PC-3 (cell line): ENCODE data around the gene S100B. TPM values are rescaled to one million over a fixed set of nuclear protein-coding genes. Genes with fewer than 3 reads are reported as not detected.

Experiments used
- ATAC-seq: fragments of 200-7000 bp; cut with Tn5 transposase; 2 replicates; pipeline ENCODE4 v1.9.1; 2020; ENCODE audit warnings: mild to moderate bottlenecking, moderate library complexity
- BruUV-seq: library from RNA; stranded (reverse); fragments of 400-500 nt; replicated peaks from 2 replicates; lab custom pipeline; 2021; lab: Mats Ljungman, UMichigan
- CTCF ChIA-PET: fragments of 300-600 bp; sonication (Branson Sonifier 250); formaldehyde crosslinking; loops from one replicate; lab custom pipeline; 2022; ENCODE audit warnings: antibody characterized with exemption; lab: Charles Lee
- POLR2A ChIA-PET: fragments of 300-600 bp; sonication (Branson Sonifier 250); formaldehyde crosslinking; loops from one replicate; lab custom pipeline; 2022; ENCODE audit warnings: antibody characterized with exemption; ENCODE audit not compliant: unreplicated experiment; lab: Charles Lee
- DNase-seq: peaks from one replicate; pipeline ENCODE4 v3.0.0-alpha.2; 2015
- H2AFZ ChIP-seq: fragments of 300-600 bp; sonication (generic); 2 replicates; pipeline ENCODE4 v1.6.0; 2016; ENCODE audit warnings: antibody characterized with exemption, low read length
- H3F3A ChIP-seq: fragments of 300-600 bp; sonication (generic); one replicate; pipeline ENCODE4 v1.6.0; 2017; ENCODE audit warnings: antibody characterized with exemption, low read length, control low read depth, mild to moderate bottlenecking; ENCODE audit not compliant: unreplicated experiment
- H3K27ac ChIP-seq: fragments of 300-600 bp; sonication (generic); 2 replicates; pipeline ENCODE4 v1.5.1; 2016; ENCODE audit warnings: mild to moderate bottlenecking, low read length
- H3K27me3 ChIP-seq: fragments of 300-600 bp; sonication (generic); 2 replicates; pipeline ENCODE4 v1.6.1; 2016; ENCODE audit warnings: low read length, mixed read lengths
- H3K36me3 ChIP-seq: fragments of 300-600 bp; sonication (generic); 2 replicates; pipeline ENCODE4 v1.6.1; 2016; ENCODE audit warnings: low read depth, mixed run types, low read length, mixed read lengths
- H3K4me1 ChIP-seq: fragments of 300-600 bp; sonication (generic); 2 replicates; pipeline ENCODE4 v1.5.1; 2016; ENCODE audit warnings: low read length; ENCODE audit not compliant: insufficient read depth
- H3K4me2 ChIP-seq: fragments of 300-600 bp; sonication (generic); 2 replicates; pipeline ENCODE4 v1.6.0; 2016; ENCODE audit warnings: low read length
- H3K4me3 ChIP-seq: fragments of 300-600 bp; sonication (generic); 2 replicates; pipeline ENCODE4 v1.5.1; 2016; ENCODE audit warnings: mild to moderate bottlenecking, low read length, mixed read lengths
- H3K79me2 ChIP-seq: fragments of 300-600 bp; sonication (generic); 2 replicates; pipeline ENCODE4 v1.6.1; 2017; ENCODE audit warnings: low read length, mixed read lengths
- H3K9ac ChIP-seq: fragments of 300-600 bp; sonication (generic); 2 replicates; pipeline ENCODE4 v1.6.0; 2016; ENCODE audit warnings: mild to moderate bottlenecking, low read length
- H3K9me2 ChIP-seq: fragments of 300-600 bp; sonication (generic); replicated peaks from 2 replicates; pipeline ENCODE4 v1.6.1; 2016; ENCODE audit warnings: mixed run types, low read length, mixed read lengths
- H3K9me3 ChIP-seq: fragments of 300-600 bp; sonication (generic); 2 replicates; pipeline ENCODE4 v1.6.1; 2016; ENCODE audit warnings: low read length, mixed read lengths
- H4K20me1 ChIP-seq: fragments of 300-600 bp; sonication (generic); 2 replicates; pipeline ENCODE4 v1.6.1; 2016; ENCODE audit warnings: low read length, mixed read lengths
- EZH2 ChIP-seq: fragments of 300-600 bp; sonication (generic); IDR thresholded peaks from one replicate; pipeline ENCODE4 v1.6.1; 2017; ENCODE audit warnings: antibody characterized with exemption, mild to moderate bottlenecking, low read length; ENCODE audit not compliant: unreplicated experiment
- EZH2phosphoT487 ChIP-seq: fragments of 300-600 bp; sonication (generic); IDR thresholded peaks from 2 replicates; pipeline ENCODE4 v1.6.1; 2018; ENCODE audit warnings: mild to moderate bottlenecking, antibody characterized with exemption, low read length, borderline replicate concordance
- intact Hi-C: fragments of 100-400 bp; cut with micrococcal nuclease; formaldehyde crosslinking; loops from 2 replicates; pipeline ENCODE4 v1.9.0; 2023
- total RNA-seq: library from RNA; depleted of rRNA; stranded (reverse); fragments of >200 nt; gene quantifications from 2 replicates; pipeline ENCODE4 v1.2.3, GENCODE V29; 2014
- TF ChIP-seq, protein P1 (sequence below): fragments of 300-600 bp; sonication (generic); conservative IDR thresholded peaks from 2 replicates; pipeline ENCODE4 v1.5.1; 2017; ENCODE audit warnings: antibody characterized with exemption, low read depth, mild to moderate bottlenecking, low read length

S100B gene
- total RNA-seq, 1 experiment from 2014 or later: not detected

GRCh38 chr21:46604329-46604974 lies 430 bp downstream of the S100B start:
- H2AFZ ChIP-seq: no peak overlapping the region

DNA sequence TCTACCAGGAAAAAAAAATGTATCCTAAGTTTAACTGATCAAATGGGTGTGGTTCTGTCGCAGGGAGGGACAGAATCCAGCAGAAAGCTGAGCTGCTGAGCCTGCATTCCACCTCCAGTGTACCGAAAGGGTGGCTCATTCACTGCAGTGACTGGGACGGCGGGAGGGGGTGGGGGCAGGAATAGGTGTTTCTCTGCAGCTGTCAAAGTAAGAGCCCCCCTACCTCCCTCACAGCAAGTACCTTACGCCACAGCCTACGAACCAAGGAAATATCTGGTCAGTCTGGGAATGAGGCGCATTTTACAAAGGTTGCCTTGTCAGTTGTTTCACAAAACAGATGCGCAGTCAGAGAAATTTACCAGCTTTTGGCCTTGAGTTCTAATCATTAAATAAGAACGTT lies 1.7 kb downstream of the S100B start:
- no peak overlapping the region for H3K27ac ChIP-seq
- no peaks in the 10 kb centered on the region for H4K20me1 ChIP-seq
- no peak overlapping the region for H3K4me3 ChIP-seq
- H3F3A ChIP-seq: no peaks in the 10 kb centered on the region
- H3K79me2 ChIP-seq: no peaks in the 10 kb centered on the region
- CTCF ChIA-PET: no interaction called here
- H3K4me1 ChIP-seq: no peaks in the 10 kb centered on the region
- DNase-seq (peak; percentile 23), ATAC-seq (peak; percentile 54)
- no peaks in the 10 kb centered on the region for H3K36me3 ChIP-seq
- peaks cover 15% of the 10 kb centered on the region for H3K27me3 ChIP-seq
- H3K9me2 ChIP-seq: no peaks in the 10 kb centered on the region
- no peak overlapping the region for H3K9ac ChIP-seq
- no TSS peak for BruUV-seq
- H2AFZ ChIP-seq: no peak overlapping the region
- POLR2A ChIA-PET: no interaction called here
- intact Hi-C loops: no loop called here
- no peak for TF ChIP-seq EZH2
- no peak for TF ChIP-seq EZH2phosphoT487
- TF ChIP-seq, protein P1, sequence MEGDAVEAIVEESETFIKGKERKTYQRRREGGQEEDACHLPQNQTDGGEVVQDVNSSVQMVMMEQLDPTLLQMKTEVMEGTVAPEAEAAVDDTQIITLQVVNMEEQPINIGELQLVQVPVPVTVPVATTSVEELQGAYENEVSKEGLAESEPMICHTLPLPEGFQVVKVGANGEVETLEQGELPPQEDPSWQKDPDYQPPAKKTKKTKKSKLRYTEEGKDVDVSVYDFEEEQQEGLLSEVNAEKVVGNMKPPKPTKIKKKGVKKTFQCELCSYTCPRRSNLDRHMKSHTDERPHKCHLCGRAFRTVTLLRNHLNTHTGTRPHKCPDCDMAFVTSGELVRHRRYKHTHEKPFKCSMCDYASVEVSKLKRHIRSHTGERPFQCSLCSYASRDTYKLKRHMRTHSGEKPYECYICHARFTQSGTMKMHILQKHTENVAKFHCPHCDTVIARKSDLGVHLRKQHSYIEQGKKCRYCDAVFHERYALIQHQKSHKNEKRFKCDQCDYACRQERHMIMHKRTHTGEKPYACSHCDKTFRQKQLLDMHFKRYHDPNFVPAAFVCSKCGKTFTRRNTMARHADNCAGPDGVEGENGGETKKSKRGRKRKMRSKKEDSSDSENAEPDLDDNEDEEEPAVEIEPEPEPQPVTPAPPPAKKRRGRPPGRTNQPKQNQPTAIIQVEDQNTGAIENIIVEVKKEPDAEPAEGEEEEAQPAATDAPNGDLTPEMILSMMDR: no peak
- H3K9me3 ChIP-seq: no peaks in the 10 kb centered on the region
- no peak overlapping the region for H3K4me2 ChIP-seq

More at GRCh38 chr21:46604329-46604974, 430 bp downstream of the S100B start:
- no peaks in the 10 kb centered on the region for H3K9me3 ChIP-seq
- no peaks in the 10 kb centered on the region for H3K4me1 ChIP-seq
- CTCF ChIA-PET: no interaction called here
- H3K9ac ChIP-seq: no peak overlapping the region
- POLR2A ChIA-PET: no interaction called here
- intact Hi-C loops: no loop called here
- no peaks in the 10 kb centered on the region for H3K36me3 ChIP-seq
- no peak overlapping the region for H3K4me2 ChIP-seq
- H3K27me3 ChIP-seq: peaks cover 20% of the 10 kb centered on the region
- ATAC-seq (no peak), DNase-seq (no peak)
- no peaks in the 10 kb centered on the region for H3K79me2 ChIP-seq
- no peaks in the 10 kb centered on the region for H3K9me2 ChIP-seq
- H3F3A ChIP-seq: no peaks in the 10 kb centered on the region
- no TSS peak for BruUV-seq
- no peak overlapping the region for H3K4me3 ChIP-seq
- TF ChIP-seq EZH2phosphoT487 (no peak), EZH2 (no peak)
- TF ChIP-seq, protein P1: no peak
- no peaks in the 10 kb centered on the region for H4K20me1 ChIP-seq
- no peak overlapping the region for H3K27ac ChIP-seq

DNA sequence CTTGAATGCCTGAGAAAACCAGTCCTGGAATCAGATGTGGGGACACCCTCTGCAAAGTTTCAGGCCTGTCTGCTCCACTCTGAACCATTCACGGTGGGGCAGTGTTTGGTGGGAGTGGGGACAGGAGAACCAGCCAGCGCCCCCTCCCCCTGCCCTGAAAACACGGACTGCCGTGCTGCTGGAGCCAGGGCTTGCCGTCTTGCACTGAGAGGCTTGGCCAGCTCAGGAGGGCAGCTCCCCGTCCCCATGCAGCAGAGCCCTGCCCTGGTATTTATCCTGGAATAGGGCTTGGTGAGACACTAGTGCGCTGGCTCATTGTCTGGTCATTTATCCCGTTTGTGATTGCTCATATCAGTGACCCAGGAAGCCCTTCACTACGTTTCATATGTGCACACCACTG lies 3.9 kb downstream of the S100B start:
- no peak for TF ChIP-seq EZH2
- no peak for TF ChIP-seq EZH2phosphoT487
- TF ChIP-seq, protein P1: no peak
- Histone ChIP-seq H3K79me2 (no peaks in the 10 kb centered on the region), H3K4me1 (no peaks in the 10 kb centered on the region), H3K9me3 (no peaks in the 10 kb centered on the region), H4K20me1 (no peaks in the 10 kb centered on the region), H3F3A (no peaks in the 10 kb centered on the region), H3K4me3 (no peak overlapping the region), H3K27ac (no peak overlapping the region), H3K9me2 (no peaks in the 10 kb centered on the region), H3K9ac (no peak overlapping the region), H3K4me2 (no peak overlapping the region), H3K27me3 (no peaks in the 10 kb centered on the region), H2AFZ (no peak overlapping the region), H3K36me3 (no peaks in the 10 kb centered on the region)
- intact Hi-C loops: no loop called here
- BruUV-seq: no TSS peak
- ChIA-PET CTCF (no interaction called here), POLR2A (no interaction called here)
- DNase-seq (no peak), ATAC-seq (no peak)
